HCT116 (cell line): Measurements from ENCODE around the gene KIFC1. TPM values are rescaled to one million over a fixed set of nuclear protein-coding genes. Genes with fewer than 3 reads are reported as not detected.
"Not testable (repeated sequence)": the region's sequence is repeated elsewhere in the genome, so short reads cannot be mapped to it uniquely, and the experiment has no call there.

Experiments used
- ATAC-seq: fragments of 200-7000 bp; cut with Tn5 transposase; 2 replicates; pipeline ENCODE4 v1.9.1; 2020; ENCODE audit warnings: mild to moderate bottlenecking, moderate library complexity
- BruUV-seq: library from RNA; stranded (reverse); fragments of 400-500 nt; replicated peaks from 2 replicates; lab custom pipeline; 2021; lab: Mats Ljungman, UMichigan
- CTCF ChIA-PET: fragments of 300-600 bp; sonication (Branson Sonifier 250); formaldehyde crosslinking; loops from one replicate; lab custom pipeline; 2021; ENCODE audit warnings: antibody characterized with exemption; lab: Charles Lee
- POLR2A ChIA-PET: fragments of 300-600, 350-600 bp; sonication (Branson Sonifier 250); formaldehyde crosslinking; loops from one replicate; lab custom pipeline; 2021; ENCODE audit warnings: antibody characterized with exemption; lab: Charles Lee
- RAD21 ChIA-PET, 2 experiments: fragments of 300-600 bp; sonication (Branson Sonifier 250); formaldehyde crosslinking; loops; one replicate each; lab custom pipeline; 2023; ENCODE audit warnings: low total read pairs in 2 of 2; ENCODE audit not compliant: uncharacterized antibody in 2 of 2, unreplicated experiment in 2 of 2, low non-redundant PET in 1 of 2; lab: Charles Lee
- DNase-seq: peaks from one replicate; pipeline ENCODE4 v3.0.0-alpha.2; 2010; ENCODE audit warnings: low read depth, low spot score
- H2AFZ ChIP-seq: fragments of 200-600 bp; shearing (Covaris generic), sonication (generic); 2 replicates; pipeline ENCODE4 v1.6.1; 2017; ENCODE audit warnings: low read depth, mixed run types, mixed read lengths, antibody characterized with exemption, low read length; ENCODE audit not compliant: poor library complexity, severe bottlenecking
- H3K27ac ChIP-seq: 2 replicates; pipeline ENCODE4 v1.5.1; 2012; ENCODE audit warnings: low read depth, low read length
- H3K27me3 ChIP-seq: fragments of 200-600 bp; sonication (generic); 2 replicates; pipeline ENCODE4 v1.6.1; 2016; ENCODE audit warnings: mixed run types, low read length, mixed read lengths; ENCODE audit not compliant: insufficient read depth
- H3K36me3 ChIP-seq, 2 experiments: fragments of 200-500 bp in 1 of 2; fragments of 200-600 bp in 1 of 2; sonication (Bioruptor generic) in 1 of 2; sonication (generic) in 1 of 2; 2 replicates each; pipeline versions ENCODE4 v1.5.1 to v1.6.1; 2014 to 2016; ENCODE audit warnings: low read length in 2 of 2, inconsistent platforms in 1 of 2, mixed read lengths in 1 of 2, mixed run types in 1 of 2; ENCODE audit not compliant: insufficient read depth in 2 of 2, control insufficient read depth in 1 of 2
- H3K4me1 ChIP-seq, 2 experiments: fragments of 200-600 bp in 1 of 2; sonication (generic) in 1 of 2; 2 replicates each; pipeline versions ENCODE4 v1.5.1 to v1.6.1; 2012 to 2017; ENCODE audit warnings: low read length in 2 of 2, inconsistent platforms in 1 of 2, mild to moderate bottlenecking in 1 of 2, mixed read lengths in 1 of 2, mixed run types in 1 of 2, moderate library complexity in 1 of 2; ENCODE audit not compliant: insufficient read depth in 2 of 2, control insufficient read depth in 1 of 2
- H3K4me2 ChIP-seq: fragments of 200-600 bp; sonication (generic); 2 replicates; pipeline ENCODE4 v1.6.1; 2017; ENCODE audit warnings: mixed run types, low read length, mixed read lengths
- H3K4me3 ChIP-seq, 2 experiments: fragments of 200-600 bp in 1 of 2; sonication (generic) in 1 of 2; replicated peaks in 1 of 2; 2 replicates each; pipeline ENCODE4 v1.5.1; 2011 to 2016; ENCODE audit warnings: low read length in 2 of 2, control low read depth in 1 of 2, low read depth in 1 of 2, mild to moderate bottlenecking in 1 of 2, mixed read lengths in 1 of 2, mixed run types in 1 of 2
- H3K79me2 ChIP-seq: fragments of 200-600 bp; sonication (generic); 2 replicates; pipeline ENCODE4 v1.6.1; 2017; ENCODE audit warnings: mild to moderate bottlenecking, mixed run types, low read length, moderate library complexity, mixed read lengths; ENCODE audit not compliant: insufficient read depth
- H3K9ac ChIP-seq: fragments of 200-600 bp; sonication (generic); 2 replicates; pipeline ENCODE4 v1.6.1; 2016; ENCODE audit warnings: low read length, mixed read lengths
- H3K9me2 ChIP-seq: fragments of 200-600 bp; sonication (generic), shearing (Covaris generic); 2 replicates; pipeline ENCODE4 v1.6.1; 2017; ENCODE audit warnings: mixed run types, mild to moderate bottlenecking, moderate library complexity; ENCODE audit not compliant: insufficient read depth
- H3K9me3 ChIP-seq, 2 experiments: fragments of 200-500 bp in 1 of 2; fragments of 200-600 bp in 1 of 2; sonication (Bioruptor generic) in 1 of 2; sonication (generic) in 1 of 2; 2 replicates each; pipeline ENCODE4 v1.6.1; 2014 to 2017; ENCODE audit warnings: low read length in 2 of 2, mixed read lengths in 2 of 2, inconsistent platforms in 1 of 2, low read depth in 1 of 2, mild to moderate bottlenecking in 1 of 2, mixed run types in 1 of 2, moderate library complexity in 1 of 2; ENCODE audit not compliant: control insufficient read depth in 1 of 2, insufficient read depth in 1 of 2
- H4K20me1 ChIP-seq: fragments of 200-600 bp; sonication (generic), shearing (Covaris generic); 2 replicates; pipeline ENCODE4 v1.6.1; 2017; ENCODE audit warnings: mixed run types, mild to moderate bottlenecking, moderate library complexity; ENCODE audit not compliant: insufficient read depth
- CBX3 ChIP-seq: IDR thresholded peaks from 2 replicates; pipeline ENCODE4 v1.6.1; 2012; ENCODE audit warnings: low read depth
- EGR1 ChIP-seq: IDR thresholded peaks from 2 replicates; pipeline ENCODE4 v1.6.1; 2012; ENCODE audit warnings: low read depth
- ELF1 ChIP-seq: IDR thresholded peaks from 2 replicates; pipeline ENCODE4 v1.6.1; 2012; ENCODE audit warnings: low read depth, borderline replicate concordance
- EZH2phosphoT487 ChIP-seq: fragments of 200-600 bp; IDR thresholded peaks from 2 replicates; pipeline ENCODE4 v1.6.1; 2018; ENCODE audit warnings: antibody characterized with exemption, borderline replicate concordance
- FOSL1 ChIP-seq: IDR thresholded peaks from 2 replicates; pipeline ENCODE4 v1.6.1; 2012; ENCODE audit warnings: low read depth
- JUND ChIP-seq: IDR thresholded peaks from 2 replicates; pipeline ENCODE4 v1.6.1; 2012
- MAX ChIP-seq: IDR thresholded peaks from 2 replicates; pipeline ENCODE4 v1.6.1; 2012
- RAD21 ChIP-seq: IDR thresholded peaks from 2 replicates; pipeline ENCODE4 v1.6.1; 2012; ENCODE audit warnings: low read depth, mild to moderate bottlenecking
- SIN3A ChIP-seq: IDR thresholded peaks from 2 replicates; pipeline ENCODE4 v1.6.1; 2012; ENCODE audit warnings: low read depth
- SRF ChIP-seq: IDR thresholded peaks from 2 replicates; pipeline ENCODE4 v1.6.1; 2012; ENCODE audit warnings: low read depth
- YY1 ChIP-seq: IDR thresholded peaks from 2 replicates; pipeline ENCODE4 v1.6.1; 2011; ENCODE audit warnings: low read length, low read depth, moderate library complexity, mild to moderate bottlenecking; ENCODE audit not compliant: insufficient replicate concordance; ENCODE audit errors: extremely low read depth
- ZBTB33 ChIP-seq: IDR thresholded peaks from 2 replicates; pipeline ENCODE4 v1.6.1; 2011; ENCODE audit warnings: mild to moderate bottlenecking, low read length, moderate library complexity; ENCODE audit not compliant: insufficient replicate concordance; ENCODE audit errors: extremely low read depth
- ZNF274 ChIP-seq: fragments of 200-500 bp; sonication (Bioruptor generic); IDR thresholded peaks from 2 replicates; pipeline ENCODE4 v1.6.1; 2014; ENCODE audit warnings: mild to moderate bottlenecking, low read depth, low read length, inconsistent platforms
- intact Hi-C: fragments of 100-400 bp; cut with micrococcal nuclease; formaldehyde crosslinking; loops from 2 replicates; pipeline ENCODE4 v1.10.0; 2022
- total RNA-seq: library from RNA; stranded (reverse); gene quantifications from one replicate; pipeline ENCODE4 v1.2.1, GENCODE V29; 2021; ENCODE audit not compliant: unreplicated experiment

Gene KIFC1
- total RNA-seq, 1 experiment from 2014 or later = 84.7 TPM

- H2AFZ ChIP-seq, H3K79me2 ChIP-seq, H3K9ac ChIP-seq, H4K20me1 ChIP-seq, H3K4me2 ChIP-seq, POLR2A ChIA-PET, BruUV-seq, H3K27me3 ChIP-seq, DNase-seq, H3K4me3 ChIP-seq, ATAC-seq, H3K27ac ChIP-seq, RAD21 ChIA-PET, H3K9me3 ChIP-seq, H3K36me3 ChIP-seq, intact Hi-C loops, H3K9me2 ChIP-seq: not testable (repeated sequence)
- H3K4me1 ChIP-seq = peaks cover 7 to 12% of the 10 kb centered on the region in 2 experiments; a peak in 3 of 4 replicates
- CTCF ChIA-PET = interaction anchor here (0.6 to 1.0 kb wide), 2 partner anchors 23 to 1308 kb away, joined by 3 read pairs; no protein-coding TSS in a partner anchor
These were observed 24.0 kb upstream of the KIFC1 start for GRCh38 chr6:33367715-33368025.

GRCh38 chr6:33371901-33372300 lies 19.7 kb upstream of the KIFC1 start:
- H3K9me2 ChIP-seq, H3K27ac ChIP-seq, H3K79me2 ChIP-seq, H3K4me3 ChIP-seq, BruUV-seq, ATAC-seq, H3K36me3 ChIP-seq, H4K20me1 ChIP-seq, DNase-seq, H3K4me2 ChIP-seq, H3K9me3 ChIP-seq, H3K9ac ChIP-seq, H3K27me3 ChIP-seq, H2AFZ ChIP-seq, RAD21 ChIA-PET, POLR2A ChIA-PET, CTCF ChIA-PET, intact Hi-C loops: not testable (repeated sequence)
- H3K4me1 ChIP-seq = peaks cover 0 to 16% of the 10 kb centered on the region in 2 experiments; a peak in 2 of 4 replicates

GRCh38 chr6:33372526-33373123 lies 19.0 kb upstream of the KIFC1 start:
- no peak overlapping the region for H2AFZ ChIP-seq
- H3K4me3 ChIP-seq = no peak overlapping the region
- H3K4me1 ChIP-seq = peaks cover 0 to 16% of the 10 kb centered on the region in 2 experiments; a peak in 2 of 4 replicates
- ATAC-seq = no peak
- no peaks in the 10 kb centered on the region for H3K79me2 ChIP-seq
- no peaks in the 10 kb centered on the region for H3K36me3 ChIP-seq
- intact Hi-C loops = no loop called here
- ChIA-PET RAD21 (no interaction called here), POLR2A (no interaction called here), CTCF (no interaction called here)
- DNase-seq = no peak
- no peak overlapping the region for H3K4me2 ChIP-seq
- no peaks in the 10 kb centered on the region for H4K20me1 ChIP-seq
- H3K9me2 ChIP-seq = no peaks in the 10 kb centered on the region
- H3K27ac ChIP-seq = no peak overlapping the region
- BruUV-seq = no TSS peak
- no peaks in the 10 kb centered on the region for H3K9me3 ChIP-seq
- no peak overlapping the region for H3K9ac ChIP-seq
- no peaks in the 10 kb centered on the region for H3K27me3 ChIP-seq
- TF ChIP-seq SRF (no peak), JUND (no peak), EZH2phosphoT487 (no peak), ZBTB33 (no peak), EGR1 (no peak), MAX (no peak), ZNF274 (no peak), CBX3 (no peak), RAD21 (no peak), FOSL1 (no peak), SIN3A (no peak), ELF1 (no peak), YY1 (no peak)
